Breast epithelium (tissue), 3 donors: ENCODE measurements around the gene RAB7B.

Source experiments
- CTCF ChIP-seq, 3 donors: fragments of 450-650 bp; IDR thresholded peaks; one replicate each; pipeline ENCODE4 v1.5.1; 2016 to 2017; ENCODE audit warnings: antibody characterized with exemption in 3 of 3, mild to moderate bottlenecking in 3 of 3, moderate library complexity in 3 of 3
- POLR2A ChIP-seq: fragments of 450-650 bp; IDR thresholded peaks from one replicate; pipeline ENCODE4 v1.6.1; 2016; ENCODE audit warnings: antibody characterized with exemption, mild to moderate bottlenecking, moderate library complexity

- TF ChIP-seq CTCF (IDR thresholded peaks at IDR 0.05) (no peak), POLR2A (no peak)
Observed at GRCh38 chr1:206040328-206040727, 37.1 kb upstream of the RAB7B start.
